HUES48 (cell line): Measurements from ENCODE around the gene CLASP1.
A peak's percentile ranks its signal among the peaks of the same experiment; 100 is the strongest.

Experiments
- H3K27ac ChIP-seq: one replicate; pipeline ENCODE4 v1.7.0; 2013; ENCODE audit warnings: low read depth, low read length, inconsistent platforms
- H3K27me3 ChIP-seq: 2 replicates; pipeline ENCODE4 v1.6.1; 2013; ENCODE audit warnings: mild to moderate bottlenecking, low read length; ENCODE audit not compliant: control insufficient read depth, insufficient read depth
- H3K36me3 ChIP-seq: 2 replicates; pipeline ENCODE4 v1.6.1; 2013; ENCODE audit warnings: low read length; ENCODE audit not compliant: control insufficient read depth, insufficient read depth
- H3K4me1 ChIP-seq: 2 replicates; pipeline ENCODE4 v1.6.1; 2013; ENCODE audit warnings: mild to moderate bottlenecking, low read length; ENCODE audit not compliant: control insufficient read depth, insufficient read depth
- H3K4me3 ChIP-seq: 2 replicates; pipeline ENCODE4 v1.5.1; 2013; ENCODE audit warnings: mild to moderate bottlenecking, low read depth, low read length
- H3K9ac ChIP-seq: 2 replicates; pipeline ENCODE4 v1.6.1; 2013; ENCODE audit warnings: mild to moderate bottlenecking, low read depth, low read length, moderate library complexity
- H3K9me3 ChIP-seq: 2 replicates; pipeline ENCODE4 v1.6.1; 2013; ENCODE audit warnings: low read length; ENCODE audit not compliant: control insufficient read depth, insufficient read depth

Gene CLASP1

GRCh38 chr2:121471532-121472469 is 177.5 kb downstream of the CLASP1 start:
- Histone ChIP-seq H3K4me3 (no peak overlapping the region; the same call in 1 of the 2 replicates), H3K27ac (peak overlapping the region; percentile 44)

DNA sequence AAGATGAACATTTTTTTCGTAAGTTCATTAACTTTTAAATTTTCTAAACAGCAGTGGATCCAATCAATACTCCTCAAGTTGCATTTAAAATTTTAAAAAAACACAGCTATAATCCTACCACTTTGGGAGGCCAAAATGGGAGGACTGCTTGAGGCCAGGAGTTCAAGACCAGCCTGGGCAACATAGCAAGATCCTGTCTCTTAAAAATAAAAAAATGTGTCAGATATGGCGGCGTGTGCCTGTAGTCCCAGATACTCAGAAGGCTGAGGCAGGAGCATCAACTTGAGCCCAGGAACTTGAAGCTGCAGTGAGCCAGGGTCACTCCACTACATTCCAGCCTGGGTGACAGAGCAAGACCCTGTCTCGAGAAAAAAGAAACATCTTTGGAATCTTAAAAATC is 178.3 kb downstream of the CLASP1 start:
- H3K36me3 ChIP-seq: peaks cover 35% of the 10 kb centered on the region
- no peaks in the 10 kb centered on the region for H3K27me3 ChIP-seq
- H3K4me3 ChIP-seq: no peak overlapping the region
- H3K9ac ChIP-seq: no peak overlapping the region
- no peaks in the 10 kb centered on the region for H3K9me3 ChIP-seq
- H3K4me1 ChIP-seq: peaks cover 29% of the 10 kb centered on the region
- H3K27ac ChIP-seq: no peak overlapping the region

More at GRCh38 chr2:121471532-121472469, 177.5 kb downstream of the CLASP1 start:
- no peaks in the 10 kb centered on the region for H3K27me3 ChIP-seq
- H3K9me3 ChIP-seq: no peaks in the 10 kb centered on the region
- peaks cover 33% of the 10 kb centered on the region for H3K4me1 ChIP-seq
- H3K36me3 ChIP-seq: peaks cover 32% of the 10 kb centered on the region
- no peak overlapping the region; the same call in 1 of the 2 replicates for H3K9ac ChIP-seq

GRCh38 chr2:121469356-121469755 is 179.9 kb downstream of the CLASP1 start:
- no peak overlapping the region for H3K27ac ChIP-seq
- no peaks in the 10 kb centered on the region for H3K9me3 ChIP-seq
- H3K36me3 ChIP-seq: peaks cover 35% of the 10 kb centered on the region
- no peak overlapping the region for H3K9ac ChIP-seq
- H3K27me3 ChIP-seq: no peaks in the 10 kb centered on the region
- no peak overlapping the region for H3K4me3 ChIP-seq
- H3K4me1 ChIP-seq: peaks cover 24% of the 10 kb centered on the region

DNA sequence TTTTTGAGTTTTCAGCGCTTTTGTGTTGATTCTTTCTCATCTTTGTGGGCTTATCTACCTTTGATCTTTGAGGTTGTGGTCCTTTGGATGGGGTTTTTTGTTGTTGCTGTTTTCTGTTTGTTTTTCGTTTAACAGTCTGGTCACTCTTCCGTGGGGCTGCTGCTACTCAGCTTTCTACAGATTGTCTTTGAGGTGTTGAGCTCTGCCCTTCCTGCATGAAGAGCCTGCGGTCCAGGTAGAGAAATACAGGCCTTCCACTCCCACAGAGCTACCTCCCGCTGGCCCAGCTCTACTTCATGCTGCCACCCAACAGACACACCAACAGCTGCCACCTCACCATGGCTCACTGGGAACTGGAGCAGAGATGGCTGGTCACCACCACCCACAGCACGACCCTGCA is 180.3 kb downstream of the CLASP1 start:
- Histone ChIP-seq H3K9me3 (no peaks in the 10 kb centered on the region), H3K4me3 (no peak overlapping the region), H3K36me3 (peaks cover 35% of the 10 kb centered on the region)

DNA sequence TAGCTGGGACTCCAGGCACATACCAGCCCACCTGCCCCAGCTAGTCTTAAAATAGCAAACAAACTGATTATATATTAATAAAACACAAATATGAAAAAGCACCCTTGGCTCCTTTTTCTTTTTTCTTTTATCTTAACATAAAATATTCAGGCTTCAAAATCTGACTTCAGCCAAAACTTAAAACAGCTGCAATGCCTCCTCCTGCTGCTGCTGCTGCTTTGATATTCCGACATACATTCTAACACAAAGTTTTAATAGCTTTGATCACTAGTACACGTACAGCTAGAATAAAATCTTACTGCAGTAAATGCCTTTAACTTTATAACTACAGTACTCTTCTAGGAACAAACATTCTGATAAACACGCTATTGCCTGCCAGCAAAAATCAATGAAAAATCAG is 190.0 kb downstream of the CLASP1 start:
- Histone ChIP-seq H3K4me3 (no peak overlapping the region), H3K9me3 (no peaks in the 10 kb centered on the region), H3K36me3 (peaks cover 79% of the 10 kb centered on the region), H3K4me1 (no peaks in the 10 kb centered on the region), H3K9ac (no peak overlapping the region), H3K27ac (no peak overlapping the region), H3K27me3 (no peaks in the 10 kb centered on the region)

More for the DNA sequence above, 180.3 kb downstream of the CLASP1 start:
- Histone ChIP-seq H3K27me3 (no peaks in the 10 kb centered on the region), H3K9ac (no peak overlapping the region), H3K27ac (no peak overlapping the region), H3K4me1 (peaks cover 24% of the 10 kb centered on the region)

DNA sequence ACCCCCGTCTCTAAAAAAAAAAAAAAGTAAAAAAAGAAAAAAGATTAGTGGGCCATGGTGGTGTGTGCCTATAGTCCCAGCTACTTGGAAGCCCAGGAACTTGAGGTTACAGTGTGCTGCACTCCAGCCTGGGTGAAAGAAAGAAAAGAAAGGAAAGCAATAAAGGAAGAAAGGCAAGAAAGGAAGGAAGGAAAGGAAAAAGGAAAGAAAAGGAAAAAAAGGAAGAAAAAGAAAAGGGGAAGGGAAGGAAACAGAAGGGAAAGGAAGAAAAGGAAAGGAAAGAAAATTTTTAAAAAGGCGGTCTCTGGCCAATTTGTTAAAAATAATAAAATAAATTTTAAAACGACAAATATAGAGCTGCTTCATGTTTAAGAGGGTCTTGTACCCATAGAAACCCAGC is 192.9 kb downstream of the CLASP1 start:
- Histone ChIP-seq H3K4me1 (no peaks in the 10 kb centered on the region), H3K9ac (no peak overlapping the region), H3K27me3 (no peaks in the 10 kb centered on the region), H3K4me3 (no peak overlapping the region), H3K9me3 (no peaks in the 10 kb centered on the region), H3K27ac (no peak overlapping the region), H3K36me3 (peaks cover 75% of the 10 kb centered on the region)

- no peaks in the 10 kb centered on the region for H3K9me3 ChIP-seq
- no peak overlapping the region for H3K9ac ChIP-seq
- no peaks in the 10 kb centered on the region for H3K27me3 ChIP-seq
- H3K4me1 ChIP-seq: no peaks in the 10 kb centered on the region
- no peak overlapping the region for H3K27ac ChIP-seq
- H3K36me3 ChIP-seq: peaks cover 75% of the 10 kb centered on the region
- H3K4me3 ChIP-seq: no peak overlapping the region
These were observed 193.8 kb downstream of the CLASP1 start for GRCh38 chr2:121455446-121455845.

- no peak overlapping the region for H3K27ac ChIP-seq
- no peak overlapping the region for H3K9ac ChIP-seq
- H3K4me1 ChIP-seq: no peaks in the 10 kb centered on the region
- H3K27me3 ChIP-seq: no peaks in the 10 kb centered on the region
- no peaks in the 10 kb centered on the region for H3K9me3 ChIP-seq
- no peak overlapping the region for H3K4me3 ChIP-seq
- peaks cover 74% of the 10 kb centered on the region for H3K36me3 ChIP-seq
These were observed 194.6 kb downstream of the CLASP1 start for GRCh38 chr2:121454549-121455090.

DNA sequence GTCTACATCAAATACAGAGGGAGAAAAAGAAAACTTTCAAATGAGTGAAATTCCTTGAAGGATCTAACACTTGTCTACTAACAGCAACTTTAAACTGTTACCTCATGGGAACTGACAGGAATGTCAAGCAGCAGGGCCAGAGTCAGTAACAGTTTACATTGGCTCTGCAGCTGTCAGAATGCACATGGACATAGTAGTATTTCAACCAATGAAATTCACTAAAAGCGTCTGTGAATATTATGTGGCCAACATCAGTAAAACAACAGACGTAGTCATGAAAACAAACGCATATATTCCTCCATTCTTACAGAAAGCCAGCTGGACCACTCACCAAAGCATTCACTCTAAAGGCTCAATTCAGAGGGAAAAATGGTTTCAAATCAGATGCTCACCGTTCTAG is 197.9 kb downstream of the CLASP1 start:
- no peak overlapping the region for H3K27ac ChIP-seq
- no peaks in the 10 kb centered on the region for H3K27me3 ChIP-seq
- no peaks in the 10 kb centered on the region for H3K4me1 ChIP-seq
- peaks cover 74% of the 10 kb centered on the region for H3K36me3 ChIP-seq
- H3K9ac ChIP-seq: no peak overlapping the region
- no peak overlapping the region for H3K4me3 ChIP-seq
- H3K9me3 ChIP-seq: no peaks in the 10 kb centered on the region

DNA sequence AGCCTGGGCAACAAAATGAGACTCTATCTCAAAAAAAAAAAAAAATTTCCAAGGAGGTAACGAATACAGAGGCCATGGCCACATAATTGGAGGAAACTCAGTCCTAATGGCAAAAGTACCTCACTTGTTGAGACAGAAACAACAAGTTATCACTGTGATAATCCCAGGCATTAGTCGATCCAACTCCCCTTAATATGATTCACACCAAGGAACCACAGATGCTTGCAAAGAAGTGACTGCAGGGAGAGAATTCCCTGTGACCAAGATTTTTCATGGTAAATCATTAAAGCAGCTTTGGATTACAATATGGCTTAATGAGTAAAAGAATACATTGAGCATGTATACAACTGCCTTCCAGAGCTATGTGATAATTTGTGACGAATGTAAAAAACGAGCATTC is 199.0 kb downstream of the CLASP1 start:
- Histone ChIP-seq H3K4me3 (no peak overlapping the region), H3K9ac (no peak overlapping the region), H3K36me3 (peaks cover 76% of the 10 kb centered on the region), H3K4me1 (no peaks in the 10 kb centered on the region), H3K27ac (no peak overlapping the region), H3K27me3 (no peaks in the 10 kb centered on the region), H3K9me3 (no peaks in the 10 kb centered on the region)

DNA sequence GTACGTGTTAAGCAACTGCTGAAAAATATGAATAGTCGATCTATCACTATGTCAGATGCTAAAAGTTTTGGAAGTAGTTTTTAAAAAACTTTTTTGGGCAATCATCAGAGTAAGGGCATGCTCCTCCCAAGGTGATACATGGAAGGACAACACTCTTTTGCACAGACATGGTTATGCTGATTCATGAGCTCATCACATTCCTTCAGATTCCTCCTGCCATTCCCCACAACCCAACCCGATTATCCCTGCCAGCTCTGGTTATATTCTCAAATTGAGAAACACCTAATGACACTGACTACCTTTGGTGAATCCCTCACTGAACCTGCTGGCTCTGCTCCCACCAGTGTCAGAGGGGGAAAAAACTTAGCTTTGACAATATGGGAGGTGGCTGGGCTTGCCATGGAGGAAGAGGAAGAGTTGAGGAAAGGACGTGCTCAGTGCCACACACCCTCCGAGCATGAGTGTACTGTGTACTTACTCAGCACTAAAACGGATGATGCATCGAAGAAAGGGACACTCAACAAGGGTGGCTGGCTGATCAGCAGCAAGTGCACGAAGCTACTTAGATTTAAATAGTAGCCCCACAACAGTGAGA is 202.5 kb downstream of the CLASP1 start:
- H3K9me3 ChIP-seq: no peaks in the 10 kb centered on the region

More for the DNA sequence above, 202.5 kb downstream of the CLASP1 start:
- Histone ChIP-seq H3K4me3 (no peak overlapping the region), H3K27ac (no peak overlapping the region), H3K36me3 (peaks cover 86% of the 10 kb centered on the region), H3K4me1 (no peaks in the 10 kb centered on the region), H3K9ac (no peak overlapping the region), H3K27me3 (no peaks in the 10 kb centered on the region)
